ENCODE data around the gene ANKRD27. TPM values are rescaled to one million over a fixed set of nuclear protein-coding genes. Genes with fewer than 3 reads are reported as not detected.

Gene ANKRD27
- total RNA-seq, 1 experiment from 2014 or later: 48.1 TPM

GRCh38 chr19:32638625-32639024 is 36.4 kb downstream of the ANKRD27 start:
- TF ChIP-seq REST (IDR thresholded peaks at IDR 0.05; ENCODE audit: low read depth): no peak
- TF ChIP-seq SRF (IDR thresholded peaks at IDR 0.05; ENCODE audit: low read depth): no peak
- TF ChIP-seq ZNF274 (IDR thresholded peaks at IDR 0.05; ENCODE audit: low read depth, low read length): no peak
- TF ChIP-seq POLR2A (IDR thresholded peaks at IDR 0.05; ENCODE audit: borderline replicate concordance, extremely low read depth, insufficient read depth, insufficient read length): no peak
- TF ChIP-seq ATF3 (IDR thresholded peaks at IDR 0.05): no peak
- no peak for TF ChIP-seq SIN3A (IDR thresholded peaks at IDR 0.05; ENCODE audit: low read depth)
- TF ChIP-seq EGR1 (IDR thresholded peaks at IDR 0.05; ENCODE audit: low read depth): no peak
- TF ChIP-seq ELF1 (IDR thresholded peaks at IDR 0.05; ENCODE audit: borderline replicate concordance, low read depth): no peak
- intact Hi-C loops (cut with micrococcal nuclease): no loop called here
- ChIA-PET CTCF (no interaction called here), POLR2A (no interaction called here), RAD21 (ENCODE audit: low non-redundant PET in 1 of 2, low total read pairs in 2 of 2, uncharacterized antibody in 2 of 2, unreplicated experiment in 2 of 2) (no interaction called here)
- Histone ChIP-seq H3K4me3 (replicated peaks in 1 of 2; ENCODE audit: low read depth in 1 of 2, low read length in 2 of 2) (no peak overlapping the region), H3K36me3 (ENCODE audit: control insufficient read depth in 1 of 2, insufficient read depth in 2 of 2, low read length in 2 of 2) (peaks cover 27 to 34% of the 10 kb centered on the region in 2 experiments; a peak in 3 of 4 replicates), H3K4me2 (ENCODE audit: low read length) (no peak overlapping the region), H3K27ac (ENCODE audit: low read depth, low read length) (no peak overlapping the region), H3K4me1 (ENCODE audit: control insufficient read depth in 1 of 2, insufficient read depth in 2 of 2, low read length in 2 of 2) (no peaks in the 10 kb centered on the region), H3K9me3 (ENCODE audit: control insufficient read depth in 1 of 2, insufficient read depth in 1 of 2, low read depth in 1 of 2, low read length in 2 of 2) (no peaks in the 10 kb centered on the region), H3K79me2 (ENCODE audit: insufficient read depth, low read length) (no peaks in the 10 kb centered on the region), H3K27me3 (ENCODE audit: insufficient read depth, low read length) (no peaks in the 10 kb centered on the region), H4K20me1 (ENCODE audit: insufficient read depth) (no peaks in the 10 kb centered on the region), H2AFZ (ENCODE audit: low read depth, low read length, poor library complexity, severe bottlenecking) (no peak overlapping the region), H3K9ac (ENCODE audit: low read length) (no peak overlapping the region), H3K9me2 (ENCODE audit: insufficient read depth) (no peaks in the 10 kb centered on the region)
- no TSS peak for BruUV-seq (replicated peaks)
- DNase-seq (ENCODE audit: low read depth, low spot score) (no peak), ATAC-seq (no peak)
